GM12874 (cell line): Measurements from ENCODE around the gene CGA.

ENCODE experiments used
- TF ChIP-seq, protein P1 (sequence below): IDR thresholded peaks from 2 replicates; pipeline ENCODE4 v1.5.1; 2011; ENCODE audit warnings: low read depth, mild to moderate bottlenecking, control low read depth, low read length, moderate library complexity; ENCODE audit not compliant: insufficient read depth

CGA gene

DNA sequence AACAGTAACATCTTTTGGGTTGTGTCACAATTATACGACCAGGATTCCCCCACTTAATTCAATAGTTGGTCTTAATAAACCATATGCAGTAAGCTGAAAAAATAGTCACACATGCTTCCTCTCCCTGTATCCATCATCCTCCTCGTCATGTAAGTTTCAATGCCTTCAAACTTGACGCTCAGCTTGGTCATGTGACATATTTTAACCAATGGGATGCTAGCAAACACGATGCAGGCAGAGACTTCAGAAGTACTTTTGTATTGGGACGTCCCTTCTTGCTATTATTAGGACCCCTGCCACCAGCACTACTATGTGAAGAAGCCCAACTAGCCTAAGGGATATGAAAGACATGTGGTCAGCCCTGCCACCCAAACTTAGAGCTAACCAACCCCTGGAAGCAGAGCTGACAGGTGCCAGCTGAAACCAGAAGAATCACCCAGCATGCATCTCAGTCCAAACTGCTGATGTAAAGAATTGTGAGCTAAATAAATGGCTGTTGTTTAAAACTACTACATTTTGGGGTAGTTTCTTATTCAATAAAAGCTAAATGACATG, 49.3 kb downstream of the CGA start:
- TF ChIP-seq, protein P1, sequence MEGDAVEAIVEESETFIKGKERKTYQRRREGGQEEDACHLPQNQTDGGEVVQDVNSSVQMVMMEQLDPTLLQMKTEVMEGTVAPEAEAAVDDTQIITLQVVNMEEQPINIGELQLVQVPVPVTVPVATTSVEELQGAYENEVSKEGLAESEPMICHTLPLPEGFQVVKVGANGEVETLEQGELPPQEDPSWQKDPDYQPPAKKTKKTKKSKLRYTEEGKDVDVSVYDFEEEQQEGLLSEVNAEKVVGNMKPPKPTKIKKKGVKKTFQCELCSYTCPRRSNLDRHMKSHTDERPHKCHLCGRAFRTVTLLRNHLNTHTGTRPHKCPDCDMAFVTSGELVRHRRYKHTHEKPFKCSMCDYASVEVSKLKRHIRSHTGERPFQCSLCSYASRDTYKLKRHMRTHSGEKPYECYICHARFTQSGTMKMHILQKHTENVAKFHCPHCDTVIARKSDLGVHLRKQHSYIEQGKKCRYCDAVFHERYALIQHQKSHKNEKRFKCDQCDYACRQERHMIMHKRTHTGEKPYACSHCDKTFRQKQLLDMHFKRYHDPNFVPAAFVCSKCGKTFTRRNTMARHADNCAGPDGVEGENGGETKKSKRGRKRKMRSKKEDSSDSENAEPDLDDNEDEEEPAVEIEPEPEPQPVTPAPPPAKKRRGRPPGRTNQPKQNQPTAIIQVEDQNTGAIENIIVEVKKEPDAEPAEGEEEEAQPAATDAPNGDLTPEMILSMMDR: no peak

DNA sequence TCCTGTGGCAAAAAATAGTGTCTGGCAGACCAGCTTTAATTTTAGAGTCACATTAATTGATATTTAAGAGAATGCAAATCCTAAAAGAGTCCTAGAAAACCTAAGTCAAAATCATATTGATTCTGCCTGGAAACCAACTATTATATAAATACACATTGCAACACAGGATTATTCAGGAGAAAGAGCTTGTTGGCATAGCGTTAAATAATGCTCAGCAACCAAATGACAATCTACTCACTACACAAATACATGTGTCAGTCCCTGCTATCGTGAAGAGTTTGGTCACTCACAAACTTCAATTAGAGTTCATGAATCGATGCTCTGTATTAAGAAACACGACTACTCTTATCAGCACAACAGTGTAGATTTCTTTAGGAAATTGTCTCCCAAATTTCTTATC, 54.2 kb downstream of the CGA start:
- TF ChIP-seq, protein P1: no peak
